Aorta (tissue), 5 donors: ENCODE results near the gene CAPZA2. TPM values are rescaled to one million over a fixed set of nuclear protein-coding genes. Genes with fewer than 3 reads are reported as not detected.
A peak's percentile ranks its signal among the peaks of the same experiment; 100 is the strongest.

ENCODE experiments used
- ATAC-seq: fragments of 200-7000 bp; cut with Tn5 transposase; one replicate; pipeline ENCODE4 v1.9.1; 2022; ENCODE audit warnings: moderate library complexity; ENCODE audit not compliant: low FRiP score
- DNase-seq, 2 donors: peaks; one replicate each; pipeline ENCODE4 v3.0.0-alpha.2; 2020
- H3K27ac ChIP-seq, 2 donors: one replicate each; pipeline ENCODE4 v1.5.1; 2013; ENCODE audit warnings: low read length in 2 of 2, mild to moderate bottlenecking in 2 of 2, moderate library complexity in 2 of 2, control low read depth in 1 of 2, inconsistent platforms in 1 of 2, low read depth in 1 of 2
- H3K27me3 ChIP-seq, 2 donors: one replicate each; pipeline ENCODE4 v1.6.1; 2013; ENCODE audit warnings: control low read depth in 1 of 2, low read length in 1 of 2, mild to moderate bottlenecking in 1 of 2, moderate library complexity in 1 of 2; ENCODE audit not compliant: insufficient read depth in 2 of 2, control insufficient read depth in 1 of 2
- H3K36me3 ChIP-seq, 2 donors: one replicate each; pipeline ENCODE4 v1.6.1; 2013; ENCODE audit warnings: control low read depth in 1 of 2, low read length in 1 of 2, mild to moderate bottlenecking in 1 of 2; ENCODE audit not compliant: insufficient read depth in 2 of 2, control insufficient read depth in 1 of 2
- H3K4me1 ChIP-seq, 2 donors: one replicate each; pipeline ENCODE4 v1.6.1; 2013; ENCODE audit warnings: low read length in 2 of 2, control low read depth in 1 of 2, mild to moderate bottlenecking in 1 of 2, moderate library complexity in 1 of 2; ENCODE audit not compliant: insufficient read depth in 2 of 2, control insufficient read depth in 1 of 2
- H3K4me3 ChIP-seq, 2 donors: one replicate each; pipeline ENCODE4 v1.5.1; 2013; ENCODE audit warnings: low read length in 2 of 2, control low read depth in 1 of 2, mild to moderate bottlenecking in 1 of 2
- H3K9me3 ChIP-seq: one replicate; pipeline ENCODE4 v1.6.1; 2013; ENCODE audit warnings: mild to moderate bottlenecking, low read length; ENCODE audit not compliant: control insufficient read depth
- WGBS, 2 donors: extraction: QIAGEN DNeasy Blood & Tissue Kit; methylation state at CpG; one replicate each; pipeline ENCODE4 v1.1.7; 2013; 5-methylcytosine and 5-hydroxymethylcytosine counted together
- intact Hi-C, 2 donors: fragments of 100-400 bp; cut with DNase I; formaldehyde crosslinking; loops; one replicate each; pipeline versions ENCODE4 v1.14.2 to v1.15.0; 2022
- polyA plus RNA-seq, 2 donors: library from polyadenylated mRNA; stranded (reverse); fragments of 200-250 nt; gene quantifications; one replicate each; pipeline ENCODE4 v1.2.3, GENCODE V29; 2013
- total RNA-seq, 2 donors: library from RNA; stranded (reverse); fragmentation: NEBNext Ultra II Directional; extraction: Animal tissue kit (Norgen Biotek cat#: 25700); gene quantifications; one replicate each; pipeline ENCODE4 v1.2.1, GENCODE V29; 2021
- donor health status: healthy with polysubstance abuse.
- donor health status: Bipolar disorder and iron deficiency.
- donor health status: DM: no; HTN: no; CAD: no.
- donor health status: DM: no; HTN: no; CAD: no.
- donor health status: DM: yes; HTN: yes; CAD: no.

Gene CAPZA2
- total and polyA plus RNA-seq, 4 donors = 91.1 to 345 (median 201) TPM

GRCh38 chr7:116872026-116872425 is 9.6 kb downstream of the CAPZA2 start:
- peaks cover 0 to 2% of the 10 kb centered on the region in 2 donors for H3K36me3 ChIP-seq
- no peaks in the 10 kb centered on the region for H3K27me3 ChIP-seq
- 13 to 35% methylated on average over 1 of the region's 1 CpG for WGBS, 2 donors
- H3K4me3 ChIP-seq = no peak overlapping the region
- no peak overlapping the region for H3K27ac ChIP-seq
- H3K4me1 ChIP-seq = peaks cover 20 to 25% of the 10 kb centered on the region in 2 donors
- DNase-seq (no peak), ATAC-seq (no peak)
- intact Hi-C loops = no loop called here
- H3K9me3 ChIP-seq = no peaks in the 10 kb centered on the region

GRCh38 chr7:116873619-116874018 is 11.2 kb downstream of the CAPZA2 start:
- no peak for ATAC-seq

GRCh38 chr7:116876664-116877442 is 14.5 kb downstream of the CAPZA2 start:
- DNase-seq (no peak), ATAC-seq (peak; percentile 67)
- Histone ChIP-seq H3K27ac (peak overlapping the region in 1 of 2 donors; percentile 33), H3K4me1 (peaks cover 11 to 15% of the 10 kb centered on the region in 2 donors), H3K9me3 (no peaks in the 10 kb centered on the region), H3K36me3 (peaks cover 0 to 2% of the 10 kb centered on the region in 2 donors), H3K27me3 (no peaks in the 10 kb centered on the region), H3K4me3 (no peak overlapping the region)
- WGBS, 2 donors = 35 to 41% methylated on average over 8 of the region's 8 CpGs
- intact Hi-C loops = no loop called here

More at GRCh38 chr7:116873619-116874018, 11.2 kb downstream of the CAPZA2 start:
- Histone ChIP-seq H3K27me3 (no peaks in the 10 kb centered on the region), H3K4me3 (no peak overlapping the region), H3K4me1 (peaks cover 20 to 25% of the 10 kb centered on the region in 2 donors), H3K36me3 (peaks cover 0 to 2% of the 10 kb centered on the region in 2 donors), H3K9me3 (no peaks in the 10 kb centered on the region), H3K27ac (no peak overlapping the region)
- 43 to 54% methylated on average over 1 of the region's 1 CpG for WGBS, 2 donors
- no peak for DNase-seq
- intact Hi-C loops = no loop called here

- Histone ChIP-seq H3K9me3 (no peaks in the 10 kb centered on the region), H3K36me3 (peaks cover 0 to 2% of the 10 kb centered on the region in 2 donors), H3K4me1 (peaks cover 11 to 15% of the 10 kb centered on the region in 2 donors), H3K27me3 (no peaks in the 10 kb centered on the region), H3K4me3 (no peak overlapping the region), H3K27ac (no peak overlapping the region)
- intact Hi-C loops = no loop called here
- WGBS, 2 donors = 73 to 76% methylated on average over 3 of the region's 3 CpGs
- no peak for ATAC-seq
- no peak for DNase-seq
Observed at GRCh38 chr7:116877443-116878217, 15.2 kb downstream of the CAPZA2 start.

GRCh38 chr7:116884691-116885090 is 22.3 kb downstream of the CAPZA2 start:
- ATAC-seq = no peak
- H3K4me1 ChIP-seq = peaks cover 0 to 5% of the 10 kb centered on the region in 2 donors
- 98 to 99% methylated on average over 3 of the region's 3 CpGs for WGBS, 2 donors
- no peaks in the 10 kb centered on the region for H3K9me3 ChIP-seq
- H3K27ac ChIP-seq = no peak overlapping the region
- no peak for DNase-seq
- peaks cover 0 to 2% of the 10 kb centered on the region in 2 donors for H3K36me3 ChIP-seq
- intact Hi-C loops = no loop called here
- H3K4me3 ChIP-seq = no peak overlapping the region
- H3K27me3 ChIP-seq = no peaks in the 10 kb centered on the region

GRCh38 chr7:116885724-116886123 is 23.3 kb downstream of the CAPZA2 start:
- H3K4me3 ChIP-seq = no peak overlapping the region
- H3K4me1 ChIP-seq = peaks cover 0 to 5% of the 10 kb centered on the region in 2 donors
- no peak for ATAC-seq
- no peaks in the 10 kb centered on the region for H3K27me3 ChIP-seq
- intact Hi-C loops = no loop called here
- WGBS, 2 donors = 76 to 78% methylated on average over 2 of the region's 2 CpGs
- H3K9me3 ChIP-seq = no peaks in the 10 kb centered on the region
- no peak overlapping the region for H3K27ac ChIP-seq
- H3K36me3 ChIP-seq = peaks cover 0 to 2% of the 10 kb centered on the region in 2 donors
- DNase-seq = no peak

GRCh38 chr7:116886543-116887156 is 24.3 kb downstream of the CAPZA2 start:
- no peaks in the 10 kb centered on the region for H3K9me3 ChIP-seq
- DNase-seq (no peak), ATAC-seq (no peak)
- H3K4me1 ChIP-seq = peaks cover 0 to 5% of the 10 kb centered on the region in 2 donors
- no peak overlapping the region for H3K4me3 ChIP-seq
- no peak overlapping the region for H3K27ac ChIP-seq
- no peaks in the 10 kb centered on the region for H3K27me3 ChIP-seq
- H3K36me3 ChIP-seq = peaks cover 0 to 2% of the 10 kb centered on the region in 2 donors
- intact Hi-C loops = no loop called here

- H3K4me3 ChIP-seq = no peak overlapping the region
- no peak overlapping the region for H3K27ac ChIP-seq
- ATAC-seq (no peak), DNase-seq (no peak)
- peaks cover 0 to 5% of the 10 kb centered on the region in 2 donors for H3K4me1 ChIP-seq
- 43 to 51% methylated on average over 3 of the region's 3 CpGs for WGBS, 2 donors
- no peaks in the 10 kb centered on the region for H3K9me3 ChIP-seq
- intact Hi-C loops = no loop called here
- H3K27me3 ChIP-seq = no peaks in the 10 kb centered on the region
- peaks cover 0 to 2% of the 10 kb centered on the region in 2 donors for H3K36me3 ChIP-seq
Observed at GRCh38 chr7:116888895-116889294, 26.5 kb downstream of the CAPZA2 start.
